Renal cortex interstitium (tissue), 11 donors: Measurements from ENCODE around the gene NFKB1. TPM values are rescaled to one million over a fixed set of nuclear protein-coding genes. Genes with fewer than 3 reads are reported as not detected.

Experiments used
- DNase-seq, 11 donors: peaks; one replicate each; pipeline ENCODE4 v3.0.0-alpha.2; 2013; ENCODE audit warnings: low read depth in 9 of 11, low spot score in 4 of 11; ENCODE audit errors: extremely low read depth in 1 of 11
- polyA plus RNA-seq, 3 donors: library from polyadenylated mRNA; unstranded; fragments of 120-200 nt; gene quantifications; one replicate each; pipeline ENCODE4 v1.2.1, GENCODE V29; 2013; ENCODE audit not compliant: insufficient read length in 3 of 3

NFKB1 gene
- polyA plus RNA-seq, 3 donors, result 25.8 to 27.7 (median 26.0) TPM

GRCh38 chr4:102632241-102633065 is 131.3 kb downstream of the NFKB1 start:
- no peak for DNase-seq

DNA sequence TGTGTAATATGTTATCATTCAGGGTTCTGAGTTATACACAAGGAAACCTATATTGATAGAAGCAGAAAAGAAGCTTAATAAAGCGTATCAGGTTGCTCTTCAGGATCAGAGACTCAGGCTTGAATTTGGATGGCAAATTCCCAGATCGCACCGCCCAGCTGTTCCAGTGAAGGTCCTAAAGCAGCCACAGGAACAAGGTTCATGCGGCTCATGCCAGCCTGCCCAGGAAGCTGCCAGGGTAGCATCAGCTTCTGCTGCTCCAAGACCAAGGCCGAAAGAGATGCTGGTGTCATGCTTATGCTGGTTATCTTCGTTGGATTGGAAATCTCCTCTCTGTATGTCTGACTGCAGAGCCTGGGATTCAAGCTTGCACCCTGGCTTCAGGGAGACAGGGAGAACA is 131.9 kb downstream of the NFKB1 start:
- no peak for DNase-seq

DNA sequence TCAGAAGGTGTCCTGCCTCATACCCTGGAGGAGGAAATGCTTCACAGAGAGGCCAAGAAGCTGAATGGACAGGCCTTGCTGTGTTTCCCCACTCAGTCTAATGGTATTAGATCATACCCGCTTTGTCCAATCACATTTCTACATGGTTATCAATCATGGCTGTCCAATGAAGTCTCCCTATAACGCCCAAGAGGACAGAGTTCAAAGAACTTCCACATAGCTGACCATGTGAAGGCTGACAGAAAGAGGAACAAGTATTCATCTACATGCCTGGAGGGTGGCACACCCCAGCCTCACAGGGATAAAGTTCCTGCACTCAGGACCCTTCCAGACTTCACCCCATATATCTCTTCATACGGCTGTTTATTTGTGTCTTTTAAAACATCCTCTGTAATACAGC is 136.2 kb downstream of the NFKB1 start:
- DNase-seq, result no peak

DNA sequence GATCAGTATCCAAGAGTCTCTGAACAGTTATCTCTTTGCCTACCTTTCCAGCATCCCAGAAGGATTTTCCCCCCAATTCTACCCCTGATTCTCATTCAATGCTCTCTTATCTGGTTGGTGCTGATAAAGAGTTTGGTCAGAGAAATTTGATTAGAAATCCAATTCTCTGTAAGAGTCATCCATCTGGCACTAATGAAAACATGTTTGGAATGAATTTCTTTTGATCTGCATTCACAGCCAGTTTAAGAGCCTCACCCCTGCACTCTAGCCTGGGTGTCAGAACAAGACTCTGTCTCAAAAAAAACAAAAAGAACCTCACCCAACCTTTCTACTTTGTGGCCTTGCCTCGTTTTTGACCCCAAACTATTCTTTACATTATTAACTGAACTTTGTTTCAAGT is 137.5 kb downstream of the NFKB1 start:
- no peak for DNase-seq

DNA sequence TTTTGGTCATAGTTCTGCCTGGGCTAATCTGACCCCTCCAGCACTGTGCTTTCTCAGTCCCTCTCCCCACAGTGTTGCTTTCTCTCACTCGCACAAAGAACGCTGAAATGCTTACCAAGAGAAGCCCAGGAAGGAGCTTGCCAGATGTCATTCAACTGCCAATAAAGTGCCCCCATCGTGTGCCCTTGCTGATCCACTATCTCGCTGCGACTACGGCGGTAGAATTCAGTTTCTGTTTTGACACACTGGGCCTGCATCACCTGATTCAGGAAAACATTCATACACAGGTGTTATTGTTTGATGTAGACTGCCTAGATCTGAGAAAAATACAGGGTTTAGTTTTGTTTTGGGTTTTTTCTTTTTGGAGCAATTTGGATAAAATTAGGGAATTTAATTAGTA is 138.4 kb downstream of the NFKB1 start:
- no peak for DNase-seq

DNA sequence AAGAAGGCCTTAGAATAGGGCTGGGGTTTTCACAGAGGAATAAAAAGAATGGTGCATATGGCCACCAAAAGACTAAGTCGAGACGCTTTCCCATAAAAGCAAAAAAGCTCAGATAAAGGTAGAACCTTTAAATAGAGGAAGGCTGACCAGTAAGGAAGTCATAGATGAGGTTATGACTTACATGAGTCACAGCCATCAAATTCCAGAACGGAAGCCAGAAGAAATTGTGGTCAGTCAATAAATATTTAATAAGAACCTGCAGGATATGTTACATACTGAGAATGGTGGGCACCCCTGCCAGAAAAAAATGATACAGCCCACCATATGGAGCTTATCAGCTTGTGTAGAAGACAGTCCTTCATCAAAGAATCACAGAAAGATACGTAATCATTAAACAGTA is 139.5 kb downstream of the NFKB1 start:
- no peak for DNase-seq

- DNase-seq, result no peak
These were observed 140.6 kb downstream of the NFKB1 start for GRCh38 chr4:102641793-102642192.

DNA sequence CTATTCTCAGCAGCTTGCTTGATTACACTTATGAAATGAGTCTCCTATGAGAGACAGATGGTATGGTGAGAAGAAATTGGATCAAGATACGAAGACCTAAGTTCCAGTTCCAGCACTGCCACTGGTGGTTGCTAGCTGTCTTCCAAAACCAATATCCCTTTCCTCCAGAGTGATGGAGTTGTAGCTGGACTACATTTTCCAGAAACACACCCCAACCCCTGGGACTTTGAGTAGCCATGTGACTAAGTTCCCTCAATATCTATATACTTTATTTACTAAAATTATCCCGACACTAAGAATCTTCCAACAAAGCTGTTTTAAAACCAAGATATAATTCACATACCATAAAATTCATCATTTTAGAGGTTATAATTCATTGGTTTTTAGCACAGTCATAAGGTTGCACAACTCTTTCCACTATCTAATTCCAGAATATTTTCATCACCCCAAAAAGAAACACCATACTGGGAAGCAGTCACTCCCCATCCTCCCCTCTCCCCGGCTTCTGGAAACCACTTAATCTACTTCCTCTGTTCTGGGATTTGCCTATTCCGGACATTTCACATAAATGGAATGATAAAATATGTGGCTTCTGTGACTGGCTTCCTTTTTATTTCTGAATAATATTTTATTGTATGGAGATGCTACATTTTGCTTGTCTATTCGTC is 141.6 kb downstream of the NFKB1 start:
- DNase-seq, result no peak

DNA sequence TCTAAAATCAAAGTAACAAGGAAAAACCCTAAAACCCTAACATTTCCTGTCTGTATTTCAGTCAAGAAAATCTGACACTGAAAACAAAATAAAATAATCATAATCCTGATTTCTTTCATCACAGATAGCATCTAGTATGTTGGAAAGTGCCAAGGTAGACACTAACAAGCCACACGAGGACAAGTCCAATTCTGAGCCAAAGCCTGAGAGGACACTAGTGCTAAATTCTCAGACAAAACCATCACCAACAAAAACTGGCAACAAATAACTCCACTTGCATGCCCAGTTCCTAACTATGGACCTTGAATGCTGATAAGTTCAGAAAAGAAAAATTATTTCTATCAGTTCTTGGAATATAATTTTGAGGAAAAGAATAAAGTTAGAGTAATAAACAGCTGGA is 146.0 kb downstream of the NFKB1 start:
- no peak for DNase-seq

GRCh38 chr4:102657206-102657605 is 156.0 kb downstream of the NFKB1 start:
- no peak for DNase-seq

- no peak for DNase-seq
These were observed 161.9 kb downstream of the NFKB1 start for GRCh38 chr4:102663073-102663472.

DNA sequence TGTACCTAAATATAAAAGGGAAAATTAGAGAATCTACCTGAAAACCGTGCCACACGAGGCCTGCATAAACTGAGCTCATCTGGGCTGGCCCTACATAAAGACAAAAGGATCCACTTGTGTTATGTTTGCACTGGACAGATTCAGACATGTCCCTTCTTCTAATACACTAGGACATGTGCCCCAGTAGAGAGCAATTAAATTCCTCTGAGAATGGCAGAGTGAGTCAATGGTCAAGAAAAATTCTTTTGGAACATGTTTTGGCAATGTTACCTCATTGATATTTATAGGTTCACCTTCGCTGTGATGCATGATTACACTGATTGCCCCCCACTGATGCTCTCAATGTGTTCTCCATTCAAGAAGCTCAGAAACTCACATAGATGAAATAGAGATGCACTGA is 164.4 kb downstream of the NFKB1 start:
- DNase-seq, result no peak

Other genes starting within 250 kb of the NFKB1 start
- 10 to 100 TPM; 19.4 to 27.0 (median 23.2) TPM for gene SLC39A8, start 155.9 kb upstream of the NFKB1 start, polyA plus RNA-seq